SK-N-SH (cell line): ENCODE measurements around the gene ATXN7L3B. TPM values are rescaled to one million over a fixed set of nuclear protein-coding genes. Genes with fewer than 3 reads are reported as not detected.

Experiments used
- CTCF ChIA-PET: fragments of 300-600, 350-600 bp; formaldehyde crosslinking; extraction: SDS; loops from one replicate; lab custom pipeline; 2021; lab: Yijun Ruan, JAX
- POLR2A ChIA-PET: fragments of 350-600 bp; sonication (Branson Sonifier 250); formaldehyde crosslinking; extraction: SDS; loops from one replicate; lab custom pipeline; 2020; ENCODE audit warnings: antibody characterized with exemption, inconsistent platforms; lab: Yijun Ruan, JAX
- DNase-seq: peaks from one replicate; pipeline ENCODE4 v3.0.0; 2012
- H2AFZ ChIP-seq: fragments of 200-600 bp; sonication (generic); 2 replicates; pipeline ENCODE4 v1.8.1; 2016; ENCODE audit warnings: antibody characterized with exemption, mild to moderate bottlenecking, low read depth
- H3F3A ChIP-seq: fragments of 200-600 bp; sonication (generic); replicated peaks from 2 replicates; pipeline ENCODE3; 2016; ENCODE audit warnings: antibody characterized with exemption, mild to moderate bottlenecking; ENCODE audit not compliant: insufficient read depth
- H3K27ac ChIP-seq, 2 experiments: fragments of 200-500 bp in 1 of 2; fragments of 200-600 bp in 1 of 2; sonication (Bioruptor generic) in 1 of 2; sonication (generic), shearing (Covaris generic) in 1 of 2; 2 replicates each; pipeline versions ENCODE4 v1.5.1 to v1.6.1; 2014 to 2016; ENCODE audit warnings: low read depth in 2 of 2, inconsistent platforms in 1 of 2, low read length in 1 of 2, mild to moderate bottlenecking in 1 of 2, mixed read lengths in 1 of 2
- H3K27me3 ChIP-seq: fragments of 200-600 bp; sonication (generic), shearing (Covaris generic); 2 replicates; pipeline ENCODE4 v1.6.1; 2016; ENCODE audit warnings: mixed run types; ENCODE audit not compliant: insufficient read depth
- H3K36me3 ChIP-seq, 2 experiments: fragments of 200-500 bp in 1 of 2; fragments of 200-600 bp in 1 of 2; sonication (Bioruptor generic) in 1 of 2; sonication (generic) in 1 of 2; replicated peaks in 1 of 2; 2 replicates each; pipeline versions ENCODE3 to v1.5.1; 2014 to 2016; ENCODE audit warnings: low read length in 1 of 2, mild to moderate bottlenecking in 1 of 2; ENCODE audit not compliant: insufficient read depth in 2 of 2, control insufficient read depth in 1 of 2
- H3K4me1 ChIP-seq, 2 experiments: fragments of 200-500 bp in 1 of 2; fragments of 200-600 bp in 1 of 2; sonication (Bioruptor generic) in 1 of 2; sonication (generic), shearing (Covaris generic) in 1 of 2; 2 replicates each; pipeline versions ENCODE4 v1.5.1 to v1.6.1; 2014 to 2016; ENCODE audit warnings: low read depth in 1 of 2, low read length in 1 of 2, mixed run types in 1 of 2; ENCODE audit not compliant: insufficient read depth in 2 of 2, control insufficient read depth in 1 of 2
- H3K4me2 ChIP-seq: fragments of 200-600 bp; sonication (generic), shearing (Covaris generic); 2 replicates; pipeline ENCODE4 v1.6.1; 2017; ENCODE audit warnings: mixed run types
- H3K4me3 ChIP-seq, 2 experiments: fragments of 200-500 bp in 1 of 2; fragments of 200-600 bp in 1 of 2; sonication (Bioruptor generic) in 1 of 2; sonication (generic), shearing (Covaris generic) in 1 of 2; 2 replicates each; pipeline versions ENCODE4 v1.5.1 to v1.8.1; 2014 to 2016; ENCODE audit warnings: low read depth in 2 of 2, inconsistent platforms in 1 of 2, low read length in 1 of 2, mild to moderate bottlenecking in 1 of 2, mixed read lengths in 1 of 2, moderate library complexity in 1 of 2
- H3K79me2 ChIP-seq: fragments of 200-600 bp; sonication (generic); 2 replicates; pipeline ENCODE4 v1.8.1; 2017; ENCODE audit warnings: mild to moderate bottlenecking; ENCODE audit not compliant: insufficient read depth
- H3K9ac ChIP-seq: fragments of 200-600 bp; sonication (generic); 2 replicates; pipeline ENCODE4 v1.6.1; 2017; ENCODE audit warnings: mixed run types
- H3K9me2 ChIP-seq: fragments of 200-600 bp; sonication (generic); 2 replicates; pipeline ENCODE4 v1.6.1; 2017; ENCODE audit warnings: mixed run types
- H3K9me3 ChIP-seq: fragments of 200-600 bp; sonication (generic); 2 replicates; pipeline ENCODE4 v1.6.1; 2017; ENCODE audit warnings: mixed run types, mild to moderate bottlenecking, moderate library complexity
- H4K20me1 ChIP-seq: fragments of 200-600 bp; sonication (generic); 2 replicates; pipeline ENCODE4 v1.6.1; 2017; ENCODE audit warnings: mild to moderate bottlenecking, mixed run types; ENCODE audit not compliant: insufficient read depth
- ELF1 ChIP-seq: IDR thresholded peaks from 2 replicates; pipeline ENCODE4 v1.4.0; 2012
- EP300 ChIP-seq, 2 experiments: IDR thresholded peaks; 2 replicates each; pipeline versions ENCODE4 v1.4.0 to v1.6.1; 2012; ENCODE audit warnings: borderline replicate concordance in 1 of 2, low read depth in 1 of 2, low read length in 1 of 2
- FOSL2 ChIP-seq: IDR thresholded peaks from 2 replicates; pipeline ENCODE4 v1.4.0; 2012; ENCODE audit warnings: low read depth, mild to moderate bottlenecking, moderate library complexity, borderline replicate concordance
- FOXJ3 ChIP-seq: sonication (generic); formaldehyde crosslinking; IDR thresholded peaks from 2 replicates; pipeline ENCODE4 v1.5.1; 2020; ENCODE audit warnings: mild to moderate bottlenecking, missing genetic modification reagents
- GABPA ChIP-seq: IDR thresholded peaks from 2 replicates; pipeline ENCODE4 v1.4.0; 2012; ENCODE audit warnings: low read depth, mild to moderate bottlenecking
- GATA2 ChIP-seq: sonication (generic); formaldehyde crosslinking; IDR thresholded peaks from 2 replicates; pipeline ENCODE4 v1.5.0; 2020; ENCODE audit warnings: mild to moderate bottlenecking, missing genetic modification reagents
- IRF3 ChIP-seq: fragments of 150-350 bp; IDR thresholded peaks from 2 replicates; pipeline ENCODE4 v1.6.1; 2016; ENCODE audit warnings: mild to moderate bottlenecking, low read depth, low read length
- MAX ChIP-seq: IDR thresholded peaks from 2 replicates; pipeline ENCODE4 v1.4.0; 2012; ENCODE audit warnings: low read depth
- NFIC ChIP-seq: IDR thresholded peaks from 2 replicates; pipeline ENCODE4 v1.4.0; 2012; ENCODE audit warnings: borderline replicate concordance
- NRF1 ChIP-seq: IDR thresholded peaks from 2 replicates; pipeline ENCODE4 v1.6.1; 2012; ENCODE audit warnings: low read depth, mild to moderate bottlenecking, low read length
- POLR2AphosphoS5 ChIP-seq: IDR thresholded peaks from 2 replicates; pipeline ENCODE4 v1.6.1; 2012; ENCODE audit warnings: low read depth, low read length
- RFX5 ChIP-seq: IDR thresholded peaks from 2 replicates; pipeline ENCODE4 v1.6.1; 2012; ENCODE audit warnings: mild to moderate bottlenecking, improper control_type of control experiment, low read length
- TCF12 ChIP-seq: IDR thresholded peaks from 2 replicates; pipeline ENCODE4 v1.4.0; 2012
- YY1 ChIP-seq: IDR thresholded peaks from 2 replicates; pipeline ENCODE4 v1.4.0; 2012; ENCODE audit warnings: low read depth, mild to moderate bottlenecking
- WGBS: methylation state at CpG from one replicate; pipeline ENCODE4 v1.1.6; 2017; ENCODE audit warnings: low lambda C conversion rate; 5-methylcytosine and 5-hydroxymethylcytosine counted together
- polyA plus RNA-seq, 3 experiments: library from polyadenylated mRNA; depleted of rRNA; stranded (reverse); fragments of >200 nt; gene quantifications; 2 replicates each; pipeline ENCODE4 v1.2.3, GENCODE V29; 2012
- TF ChIP-seq, protein P1 (sequence below): IDR thresholded peaks from 2 replicates; pipeline ENCODE4; 2012
- TF ChIP-seq, protein P2 (sequence below): IDR thresholded peaks from 2 replicates; pipeline ENCODE4 v1.6.1; 2012; ENCODE audit warnings: mild to moderate bottlenecking, low read depth, low read length, moderate library complexity

The ATXN7L3B gene
- polyA plus RNA-seq, 1 of the 3 experiments (the other 2 are of a cell fraction) = 13.8 TPM

GRCh38 chr12:74490390-74491064, 47.1 kb upstream of the ATXN7L3B start:
- WGBS = 3% methylated on average over 3 of the region's 3 CpGs
- Histone ChIP-seq H3K9me2 (no peaks in the 10 kb centered on the region), H3K4me2 (peak overlapping the region; percentile 14; the same call in 1 of the 2 replicates)
- no peak for DNase-seq
- TF ChIP-seq FOXJ3 (CRISPR knock-in tag) (no peak), GATA2 (CRISPR knock-in tag) (no peak), FOSL2 (no peak), POLR2AphosphoS5 (no peak)
- TF ChIP-seq, protein P1, sequence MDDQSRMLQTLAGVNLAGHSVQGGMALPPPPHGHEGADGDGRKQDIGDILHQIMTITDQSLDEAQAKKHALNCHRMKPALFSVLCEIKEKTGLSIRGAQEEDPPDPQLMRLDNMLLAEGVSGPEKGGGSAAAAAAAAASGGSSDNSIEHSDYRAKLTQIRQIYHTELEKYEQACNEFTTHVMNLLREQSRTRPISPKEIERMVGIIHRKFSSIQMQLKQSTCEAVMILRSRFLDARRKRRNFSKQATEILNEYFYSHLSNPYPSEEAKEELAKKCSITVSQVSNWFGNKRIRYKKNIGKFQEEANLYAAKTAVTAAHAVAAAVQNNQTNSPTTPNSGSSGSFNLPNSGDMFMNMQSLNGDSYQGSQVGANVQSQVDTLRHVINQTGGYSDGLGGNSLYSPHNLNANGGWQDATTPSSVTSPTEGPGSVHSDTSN = no peak
- TF ChIP-seq, protein P2, sequence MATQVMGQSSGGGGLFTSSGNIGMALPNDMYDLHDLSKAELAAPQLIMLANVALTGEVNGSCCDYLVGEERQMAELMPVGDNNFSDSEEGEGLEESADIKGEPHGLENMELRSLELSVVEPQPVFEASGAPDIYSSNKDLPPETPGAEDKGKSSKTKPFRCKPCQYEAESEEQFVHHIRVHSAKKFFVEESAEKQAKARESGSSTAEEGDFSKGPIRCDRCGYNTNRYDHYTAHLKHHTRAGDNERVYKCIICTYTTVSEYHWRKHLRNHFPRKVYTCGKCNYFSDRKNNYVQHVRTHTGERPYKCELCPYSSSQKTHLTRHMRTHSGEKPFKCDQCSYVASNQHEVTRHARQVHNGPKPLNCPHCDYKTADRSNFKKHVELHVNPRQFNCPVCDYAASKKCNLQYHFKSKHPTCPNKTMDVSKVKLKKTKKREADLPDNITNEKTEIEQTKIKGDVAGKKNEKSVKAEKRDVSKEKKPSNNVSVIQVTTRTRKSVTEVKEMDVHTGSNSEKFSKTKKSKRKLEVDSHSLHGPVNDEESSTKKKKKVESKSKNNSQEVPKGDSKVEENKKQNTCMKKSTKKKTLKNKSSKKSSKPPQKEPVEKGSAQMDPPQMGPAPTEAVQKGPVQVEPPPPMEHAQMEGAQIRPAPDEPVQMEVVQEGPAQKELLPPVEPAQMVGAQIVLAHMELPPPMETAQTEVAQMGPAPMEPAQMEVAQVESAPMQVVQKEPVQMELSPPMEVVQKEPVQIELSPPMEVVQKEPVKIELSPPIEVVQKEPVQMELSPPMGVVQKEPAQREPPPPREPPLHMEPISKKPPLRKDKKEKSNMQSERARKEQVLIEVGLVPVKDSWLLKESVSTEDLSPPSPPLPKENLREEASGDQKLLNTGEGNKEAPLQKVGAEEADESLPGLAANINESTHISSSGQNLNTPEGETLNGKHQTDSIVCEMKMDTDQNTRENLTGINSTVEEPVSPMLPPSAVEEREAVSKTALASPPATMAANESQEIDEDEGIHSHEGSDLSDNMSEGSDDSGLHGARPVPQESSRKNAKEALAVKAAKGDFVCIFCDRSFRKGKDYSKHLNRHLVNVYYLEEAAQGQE = no peak
- TF ChIP-seq, all 33 proteins: peak for 0
- Histone ChIP-seq H2AFZ (peak overlapping the region; percentile 48; the same call in 1 of the 2 replicates), H3K27me3 (no peaks in the 10 kb centered on the region), H3K79me2 (no peaks in the 10 kb centered on the region), H3K4me1 (no peaks in the 10 kb centered on the region), H3K36me3 (no peaks in the 10 kb centered on the region), H3F3A (no peaks in the 10 kb centered on the region), H3K9me3 (no peaks in the 10 kb centered on the region), H3K9ac (no peak overlapping the region), H3K27ac (no peak overlapping the region), H4K20me1 (no peaks in the 10 kb centered on the region), H3K4me3 (no peak overlapping the region)
- ChIA-PET POLR2A (no interaction called here), CTCF (no interaction called here)

- H3K9me3 ChIP-seq = no peaks in the 10 kb centered on the region
- H3F3A ChIP-seq = no peaks in the 10 kb centered on the region
- no peaks in the 10 kb centered on the region for H3K9me2 ChIP-seq
- H3K4me3 ChIP-seq = no peak overlapping the region
- no peak for DNase-seq
- H3K79me2 ChIP-seq = no peaks in the 10 kb centered on the region
- H3K36me3 ChIP-seq = no peaks in the 10 kb centered on the region
- H2AFZ ChIP-seq = no peak overlapping the region
- no peak overlapping the region for H3K4me2 ChIP-seq
- ChIA-PET CTCF (no interaction called here), POLR2A (no interaction called here)
- no peak overlapping the region for H3K9ac ChIP-seq
- no peaks in the 10 kb centered on the region for H3K27me3 ChIP-seq
- TF ChIP-seq NFIC (no peak), YY1 (no peak), TCF12 (no peak), RFX5 (no peak), IRF3 (no peak), NRF1 (no peak), EP300 (IDR thresholded peaks at IDR 0.05; ENCODE audit: borderline replicate concordance in 1 of 2, low read depth in 1 of 2, low read length in 1 of 2) (no peak), GABPA (no peak), ELF1 (no peak), MAX (no peak)
- TF ChIP-seq, protein P2 = no peak
- TF ChIP-seq, all 33 proteins: peak for 0
- Histone ChIP-seq H3K27ac (no peak overlapping the region), H4K20me1 (no peaks in the 10 kb centered on the region), H3K4me1 (no peaks in the 10 kb centered on the region)
- WGBS = 8% methylated on average over 1 of the region's 1 CpG
Measured at GRCh38 chr12:74491374-74491773, 46.3 kb upstream of the ATXN7L3B start.
